GM21381 (cell line): Measurements from ENCODE around the gene AQP6.
"Not testable (repeated sequence)": the region's sequence is repeated elsewhere in the genome, so short reads cannot be mapped to it uniquely, and the experiment has no call there.

Experiments used
- ATAC-seq: cut with Tn5 transposase; IDR thresholded peaks from one replicate; pipeline ENCODE4 v1.9.1; 2021; ENCODE audit warnings: mild to moderate bottlenecking, moderate library complexity; ENCODE audit not compliant: unreplicated experiment

The AQP6 gene

DNA sequence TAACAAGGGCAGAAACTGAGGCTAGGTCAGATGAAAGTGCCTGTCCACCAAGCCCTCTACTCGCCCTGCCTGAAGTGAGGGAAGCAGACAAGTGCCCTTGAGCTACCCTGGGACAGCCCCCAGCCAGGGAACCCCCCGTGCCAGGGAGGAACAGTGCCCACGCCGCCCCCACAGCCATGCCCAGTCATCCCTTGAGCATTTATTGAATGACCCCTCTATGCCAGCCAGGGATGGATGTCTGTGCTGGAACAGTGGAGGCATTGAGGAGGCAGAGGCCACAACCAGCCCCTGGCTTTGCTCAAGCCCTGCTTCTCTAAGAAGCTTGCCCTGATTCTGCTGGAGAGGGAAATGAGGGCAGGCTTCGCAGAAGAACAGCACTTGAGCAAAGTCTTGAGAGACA, 3.7 kb upstream of the AQP6 start:
- ATAC-seq: no peak

DNA sequence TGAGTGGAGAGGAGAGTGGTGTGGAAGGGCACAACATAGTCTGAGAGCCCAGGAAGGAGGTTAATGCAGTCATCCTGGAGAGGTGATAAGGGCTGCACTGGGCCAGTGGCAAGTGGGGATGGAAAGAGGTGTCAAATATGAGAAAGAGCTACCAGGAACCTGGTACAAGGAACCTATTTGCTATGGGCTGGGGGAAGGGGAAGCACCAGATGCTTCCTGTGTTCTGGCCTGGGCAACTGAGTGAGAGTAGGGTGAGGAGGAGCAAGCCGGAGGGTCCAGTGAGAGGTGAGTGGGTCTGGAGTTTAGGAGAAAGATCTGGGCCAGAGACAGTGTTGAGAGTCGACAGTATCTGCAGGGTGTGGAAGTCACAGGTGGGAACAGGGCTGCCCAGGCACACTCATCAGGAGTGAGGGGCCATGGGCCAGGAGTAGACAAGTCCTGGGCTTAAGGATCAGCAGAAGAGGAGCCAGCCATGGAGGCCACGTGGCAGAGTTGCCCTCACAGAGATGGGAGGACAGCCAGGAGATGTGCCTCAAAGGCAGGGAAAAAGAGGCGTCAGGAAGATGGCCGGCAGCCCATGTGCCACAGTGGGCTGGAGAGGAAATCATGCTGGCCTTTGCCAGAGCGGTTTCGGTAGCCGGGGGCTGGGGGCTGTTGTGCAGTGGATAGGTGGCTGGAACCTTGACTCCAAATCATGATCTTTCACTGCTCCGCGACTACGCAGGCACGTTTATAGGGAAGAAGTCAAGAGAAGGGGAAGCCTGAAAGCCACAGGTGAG, 2.9 kb upstream of the AQP6 start:
- no peak for ATAC-seq

DNA sequence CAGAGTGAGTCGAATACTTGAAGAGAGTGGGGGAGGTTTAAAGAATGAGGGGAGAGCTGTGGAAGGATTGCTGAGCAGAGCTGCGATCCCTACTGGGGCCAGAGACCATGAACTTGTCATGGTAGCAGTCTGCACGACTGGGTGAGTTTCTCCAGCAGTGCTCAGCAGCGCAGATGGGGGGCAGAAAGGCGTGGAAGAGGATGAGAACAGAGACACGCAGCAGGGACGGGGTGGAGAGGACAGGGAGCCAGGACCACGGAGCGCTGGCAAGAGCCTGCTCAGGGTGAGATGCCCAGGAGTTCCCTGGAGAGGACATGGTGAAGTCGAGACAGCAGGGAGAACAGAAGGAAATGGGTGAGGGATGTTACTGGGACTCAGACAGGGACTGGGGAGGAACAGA, 2.1 kb upstream of the AQP6 start:
- no peak for ATAC-seq

DNA sequence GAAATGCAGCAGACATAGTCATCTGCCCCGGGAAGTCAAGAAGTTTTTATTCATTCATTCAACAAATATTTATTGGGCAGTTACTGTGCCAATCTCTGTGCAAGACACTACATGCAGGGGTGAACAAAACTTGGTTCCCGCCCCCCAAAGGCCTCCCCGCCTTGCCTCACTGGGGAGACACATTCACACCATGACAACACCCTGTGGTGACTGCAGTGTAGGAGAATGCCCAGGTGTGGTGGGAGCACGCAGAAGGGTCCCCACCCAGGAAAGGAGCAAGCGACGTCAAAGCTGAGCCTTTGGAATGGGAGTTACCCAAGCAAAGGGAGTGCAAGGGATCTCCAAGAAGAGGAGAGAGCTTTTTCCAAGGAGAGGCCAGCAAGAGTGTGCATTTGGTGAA, 1.6 kb upstream of the AQP6 start:
- ATAC-seq: no peak

DNA sequence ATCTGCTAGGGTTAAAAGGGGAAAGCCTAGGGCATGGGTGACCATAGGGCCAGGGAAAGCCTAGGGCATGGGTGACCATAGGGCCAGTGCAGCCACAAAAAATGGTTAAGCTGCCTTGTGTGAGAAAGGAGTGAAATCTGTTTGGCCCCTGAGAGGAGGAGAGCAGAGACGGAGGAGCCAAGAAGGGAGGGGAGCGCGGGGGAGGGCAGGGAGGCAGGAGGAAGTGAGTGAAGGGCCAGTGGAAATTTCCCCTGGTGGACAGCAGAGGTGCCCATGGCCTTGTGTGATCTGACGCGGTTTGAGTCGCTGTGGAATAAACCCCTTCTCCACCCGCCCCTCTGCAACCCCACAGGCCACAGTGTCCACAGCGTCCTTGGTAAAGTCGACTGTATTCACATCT, 618 bp upstream of the AQP6 start:
- no peak for ATAC-seq

DNA sequence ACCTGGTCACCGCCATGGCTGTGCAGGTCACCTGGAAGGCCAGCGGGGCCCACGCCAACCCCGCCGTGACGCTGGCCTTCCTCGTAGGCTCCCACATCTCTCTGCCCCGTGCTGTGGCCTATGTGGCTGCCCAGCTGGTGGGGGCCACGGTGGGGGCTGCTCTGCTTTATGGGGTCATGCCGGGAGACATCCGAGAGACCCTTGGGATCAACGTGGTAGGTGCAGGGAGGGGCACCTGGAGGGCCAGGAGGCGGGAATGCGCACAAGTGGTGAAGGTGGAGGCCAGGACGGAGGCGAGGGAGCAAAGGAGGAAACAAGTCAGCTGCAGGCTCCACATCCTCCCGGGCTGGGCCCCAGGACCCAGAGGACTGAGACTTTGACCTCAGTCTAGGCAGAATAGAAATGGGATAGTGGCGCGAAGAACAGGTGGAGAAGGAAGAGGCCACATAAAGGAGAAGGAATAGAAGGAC, 649 bp downstream of the AQP6 start:
- no peak for ATAC-seq

DNA sequence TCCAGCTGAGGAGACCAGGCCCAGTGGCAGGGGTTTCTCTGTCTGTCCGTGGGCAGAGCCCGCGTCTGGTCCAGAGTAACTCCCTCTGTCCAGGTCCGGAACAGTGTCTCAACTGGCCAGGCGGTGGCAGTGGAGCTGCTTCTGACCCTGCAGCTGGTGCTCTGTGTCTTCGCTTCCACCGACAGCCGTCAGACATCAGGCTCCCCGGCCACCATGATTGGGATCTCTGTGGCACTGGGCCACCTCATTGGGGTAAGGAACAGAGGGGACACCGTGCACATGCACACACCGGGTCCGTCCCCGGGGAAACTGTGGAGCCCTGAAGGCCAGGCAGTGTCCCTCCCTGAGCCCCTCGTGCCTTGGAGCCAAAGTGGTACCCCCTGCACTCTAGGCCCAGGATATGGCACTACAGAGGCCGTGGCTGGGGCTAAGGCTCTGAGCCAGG, 1.5 kb downstream of the AQP6 start:
- ATAC-seq: no peak

DNA sequence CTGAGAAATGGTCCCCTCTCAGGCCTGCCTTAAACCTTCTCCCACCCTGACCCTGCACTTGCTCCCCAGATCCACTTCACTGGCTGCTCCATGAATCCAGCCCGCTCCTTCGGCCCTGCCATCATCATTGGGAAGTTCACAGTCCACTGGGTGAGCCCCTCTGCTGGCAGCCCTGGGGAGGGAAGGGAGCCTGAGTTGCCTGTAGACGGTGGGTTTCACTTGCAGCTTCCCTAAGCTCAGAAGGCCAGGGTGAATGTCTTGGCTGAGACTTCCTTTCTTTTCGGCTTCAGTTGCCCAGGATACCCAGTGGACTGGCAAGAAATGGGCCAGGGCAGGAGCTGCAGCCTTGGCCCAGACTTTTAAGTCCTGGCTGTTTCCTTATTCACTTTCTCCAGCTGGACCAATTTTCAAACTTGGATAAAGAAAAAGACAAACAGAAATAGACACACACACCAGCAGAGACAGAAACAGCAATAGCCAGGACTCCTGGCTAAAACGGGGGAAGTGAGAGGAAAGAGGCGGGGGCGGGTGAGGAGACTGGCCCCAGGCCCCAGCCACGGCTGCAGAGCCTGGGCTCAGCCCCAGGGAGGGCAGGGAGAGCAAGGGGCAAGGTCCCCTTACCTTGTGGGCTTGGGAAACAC, 2.0 kb downstream of the AQP6 start:
- ATAC-seq: no peak

DNA sequence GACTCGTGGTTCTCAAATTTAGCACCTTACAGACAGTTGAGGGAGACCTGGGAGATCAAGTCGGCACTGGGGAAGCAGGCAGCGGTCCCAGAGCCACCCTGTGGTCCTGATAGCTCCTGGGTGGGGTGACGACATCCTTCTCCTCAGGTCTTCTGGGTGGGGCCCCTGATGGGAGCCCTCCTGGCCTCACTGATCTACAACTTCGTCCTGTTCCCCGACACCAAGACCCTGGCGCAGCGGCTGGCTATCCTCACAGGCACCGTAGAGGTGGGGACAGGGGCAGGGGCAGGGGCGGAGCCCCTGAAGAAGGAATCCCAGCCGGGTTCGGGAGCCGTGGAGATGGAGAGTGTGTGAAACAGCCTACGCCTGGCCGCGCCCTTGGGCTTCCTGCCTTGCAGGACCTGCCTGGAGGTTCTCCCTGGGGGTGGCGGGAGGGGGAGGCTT, 2.6 kb downstream of the AQP6 start:
- no peak for ATAC-seq

DNA sequence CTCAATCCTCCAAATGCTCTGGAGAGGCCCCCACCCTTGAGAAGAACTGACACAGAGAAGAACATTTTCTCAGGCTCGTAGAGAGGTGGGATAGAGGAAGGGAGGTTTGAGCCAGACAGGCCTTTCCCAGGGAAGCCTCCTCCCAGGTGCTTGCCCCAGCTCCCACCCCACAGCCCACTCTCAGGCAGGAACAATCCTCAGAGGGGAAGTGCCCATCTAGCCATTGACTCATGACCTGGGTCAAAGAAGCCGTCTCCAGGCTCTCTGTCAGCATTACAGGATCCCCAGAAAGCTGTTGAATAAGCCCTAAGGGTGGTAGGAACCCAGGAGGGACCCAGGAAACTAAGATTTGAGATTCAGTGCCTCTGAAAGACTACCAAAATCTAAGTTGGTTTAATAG, 3.8 kb downstream of the AQP6 start:
- no peak for ATAC-seq

DNA sequence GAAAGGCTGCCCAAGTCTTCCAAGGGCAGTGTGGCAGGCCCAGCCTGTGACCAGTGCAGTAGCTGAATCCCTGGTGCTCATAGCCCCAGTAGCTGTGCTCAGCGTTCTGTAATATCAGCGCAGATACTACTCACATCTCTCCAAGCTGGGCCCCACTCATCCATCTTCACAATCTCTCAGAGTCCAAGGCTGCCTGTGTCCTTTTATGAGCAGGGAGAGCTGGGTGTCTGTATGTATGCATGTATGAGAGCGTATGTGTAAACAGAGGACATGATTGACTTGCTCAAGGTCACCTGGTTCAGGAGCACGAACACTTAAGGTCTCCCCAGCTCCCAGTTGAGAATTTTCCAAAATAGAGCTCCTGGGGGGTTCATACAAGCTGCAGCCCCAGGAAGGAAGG, 5.4 kb downstream of the AQP6 start:
- ATAC-seq: no peak

DNA sequence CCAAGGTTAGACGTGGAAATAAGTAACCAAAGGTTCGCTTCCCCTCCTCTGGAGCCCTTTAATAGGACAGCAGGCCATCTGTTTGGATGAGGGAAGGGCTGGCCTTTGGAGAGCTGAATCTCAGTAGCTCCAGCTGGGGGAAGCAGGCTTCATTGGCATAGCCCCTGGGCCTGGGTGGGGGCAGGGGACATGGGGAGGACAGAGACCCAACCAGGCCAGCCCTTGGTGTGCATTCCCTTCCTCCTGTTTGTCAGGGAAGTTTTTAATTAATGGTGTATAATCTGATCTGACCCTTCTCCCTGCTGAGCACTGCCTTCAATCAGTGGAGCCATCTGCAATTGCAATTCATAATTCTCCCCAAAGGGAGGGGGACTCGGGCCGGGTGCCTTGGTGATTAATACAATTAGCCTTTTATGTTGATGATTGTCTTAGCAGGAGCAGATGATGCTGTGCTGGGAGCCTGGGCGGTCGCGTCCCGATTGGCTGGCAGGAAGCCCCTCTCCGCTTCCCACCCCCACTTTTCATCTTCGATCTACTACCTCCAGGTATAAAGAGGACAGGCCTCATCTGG, 6.4 kb downstream of the AQP6 start:
- no peak for ATAC-seq

DNA sequence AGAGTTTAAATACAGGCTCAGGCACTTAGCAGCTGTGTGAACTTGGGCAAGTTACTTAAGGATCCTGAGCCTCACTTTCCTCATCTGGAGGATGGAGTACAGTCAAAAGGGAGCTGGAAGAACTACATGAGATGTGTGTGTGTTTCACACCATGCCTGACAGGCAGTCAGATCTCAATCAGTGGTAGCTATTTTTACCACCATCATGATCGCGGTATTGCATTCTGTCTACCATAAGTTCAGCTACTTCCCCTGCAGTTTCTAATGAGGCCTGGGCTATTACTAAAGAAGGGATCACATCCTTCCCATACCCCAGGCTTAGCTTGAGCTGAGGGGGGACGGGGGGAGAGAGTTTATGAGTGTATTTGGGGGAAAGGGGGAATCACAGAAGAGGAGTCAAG, 7.0 kb downstream of the AQP6 start:
- no peak for ATAC-seq

DNA sequence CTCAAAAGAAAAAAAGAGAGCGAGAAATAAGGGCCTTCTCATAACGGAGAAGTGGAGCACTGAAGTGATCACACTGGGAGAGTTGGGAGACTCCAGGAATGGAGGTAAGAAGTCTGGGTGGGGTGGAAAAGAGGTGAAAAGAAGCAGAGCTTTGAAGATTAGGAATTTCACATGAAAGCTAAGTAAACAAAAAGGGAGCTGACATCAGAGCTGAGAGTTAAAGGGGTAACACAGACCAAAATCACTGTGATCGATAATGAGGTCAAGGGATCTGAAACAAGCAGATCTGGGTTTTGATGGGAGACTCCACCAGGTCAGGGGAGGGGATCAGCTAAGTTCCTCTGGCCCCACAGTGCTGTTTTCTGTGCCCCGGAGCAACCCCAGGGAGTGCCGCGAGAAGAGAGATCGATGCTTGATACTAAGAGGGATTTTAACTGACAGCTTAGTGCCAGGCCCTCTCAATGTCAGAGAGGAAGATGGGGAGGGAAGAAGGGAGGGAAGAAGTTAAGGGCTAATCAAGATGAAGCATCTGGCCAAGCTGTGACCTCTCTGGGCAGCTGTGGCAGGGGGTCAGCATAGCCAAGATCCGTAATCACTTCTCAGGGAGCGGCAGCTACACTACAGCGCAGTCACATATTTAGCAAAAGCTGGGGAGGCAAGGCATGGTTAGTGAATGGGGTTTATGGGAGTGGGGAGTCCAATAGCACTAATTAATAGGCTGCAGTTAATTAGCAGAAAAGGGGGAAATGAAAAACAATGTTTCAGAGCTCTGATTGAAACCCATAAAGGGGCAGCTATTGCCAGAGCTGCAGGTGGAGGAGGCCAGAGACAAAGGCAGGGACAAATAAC, 8.0 kb downstream of the AQP6 start:
- no peak for ATAC-seq

DNA sequence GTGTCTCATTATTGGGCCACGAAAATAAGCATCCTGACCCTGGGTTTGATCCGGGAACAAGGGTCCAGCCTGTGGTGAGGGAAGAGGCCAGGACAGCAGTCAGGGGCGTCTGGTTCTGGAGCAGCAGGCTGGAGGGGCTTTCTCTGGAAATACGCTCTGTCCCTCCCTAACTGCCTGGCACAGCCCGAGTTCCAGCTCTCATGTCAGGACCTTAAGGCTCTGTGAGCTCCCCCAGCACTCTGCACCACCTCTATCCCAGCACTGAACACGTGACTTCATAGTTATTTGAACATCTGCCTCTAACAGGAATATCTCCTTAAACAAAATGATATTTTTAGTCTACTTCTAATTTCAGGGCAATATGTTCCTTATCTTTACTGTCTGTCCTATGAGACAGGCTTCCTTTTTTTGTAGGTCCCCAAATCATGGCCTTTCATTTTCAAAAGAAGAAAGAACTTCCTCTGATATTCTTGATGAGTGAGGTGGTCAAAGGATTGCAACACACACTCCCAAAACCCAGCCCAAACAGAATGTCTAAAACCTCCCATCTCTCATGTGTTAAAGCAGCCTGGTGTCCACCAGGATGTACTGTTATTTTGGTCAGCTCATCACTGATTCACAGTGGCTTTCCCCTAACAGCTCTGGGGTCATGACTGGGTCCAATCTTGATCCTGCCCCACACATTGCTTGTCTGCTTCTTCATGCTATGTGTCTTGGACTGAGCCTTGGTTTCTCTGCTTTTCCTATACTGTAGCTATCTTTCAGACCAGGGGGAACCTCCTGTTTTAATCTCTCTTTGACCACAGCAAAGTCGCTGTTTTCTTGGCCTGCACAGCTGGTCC, 9.7 kb downstream of the AQP6 start:
- no peak for ATAC-seq

DNA sequence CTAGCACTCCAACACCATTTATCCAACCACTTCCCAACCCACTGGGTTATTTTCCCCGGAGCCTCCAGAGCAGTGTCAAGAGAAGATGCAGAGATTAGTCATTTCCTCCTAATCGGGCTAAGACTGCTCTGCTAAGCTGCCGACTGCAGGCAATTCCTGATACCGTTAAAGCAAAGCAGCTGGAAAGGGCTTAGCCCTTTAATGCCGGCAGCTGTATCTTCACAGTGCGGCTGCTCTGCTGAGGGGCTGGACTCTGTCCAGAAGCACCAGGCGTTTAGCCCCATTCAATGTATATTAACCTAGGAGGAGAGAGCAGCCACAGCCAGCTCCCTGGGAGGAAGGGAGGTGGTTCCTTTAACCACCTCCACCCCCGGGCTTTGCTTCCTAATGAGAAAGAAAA, 11.1 kb downstream of the AQP6 start:
- ATAC-seq: no peak

DNA sequence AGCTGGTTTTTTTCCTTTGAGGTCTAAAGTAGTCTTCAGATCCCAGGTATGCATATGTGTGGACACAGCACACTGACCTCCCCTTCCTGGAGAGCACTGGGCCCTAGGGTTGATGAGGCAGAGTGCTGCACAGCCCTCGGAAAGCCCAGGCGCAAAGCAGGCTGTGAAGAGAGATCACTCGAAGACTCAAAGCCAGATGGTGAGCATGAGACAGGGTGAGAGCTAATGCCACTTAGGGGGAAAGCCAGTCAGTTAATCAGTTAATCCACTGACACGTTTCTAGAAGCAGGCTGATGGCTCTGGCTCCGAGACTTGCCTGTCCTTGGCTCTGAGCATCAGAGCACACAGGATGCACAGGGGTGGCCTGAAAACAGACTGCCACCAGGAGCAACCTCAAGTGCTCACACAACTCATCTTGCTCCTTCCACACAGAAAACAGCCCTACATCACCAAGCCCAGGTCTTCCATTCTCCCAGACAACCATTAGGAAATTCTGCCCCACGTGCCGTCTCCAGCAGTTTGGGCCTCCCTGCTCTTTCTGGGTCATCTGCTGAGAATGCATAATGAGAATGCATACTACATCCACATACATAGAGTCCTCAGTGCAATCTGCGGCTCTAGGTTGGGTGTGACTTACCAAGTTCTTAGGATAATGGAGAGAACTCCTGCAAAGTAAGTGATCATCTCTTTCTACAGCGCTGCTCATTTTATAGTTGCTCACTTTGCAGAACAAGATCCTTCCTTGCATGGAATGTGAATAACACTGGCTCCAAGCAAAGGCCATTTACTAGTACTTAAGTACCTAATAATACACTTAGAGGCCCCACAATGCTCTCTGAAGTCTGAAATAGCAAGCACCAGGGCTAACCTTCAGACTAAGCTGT, 12.0 kb downstream of the AQP6 start:
- ATAC-seq: no peak

DNA sequence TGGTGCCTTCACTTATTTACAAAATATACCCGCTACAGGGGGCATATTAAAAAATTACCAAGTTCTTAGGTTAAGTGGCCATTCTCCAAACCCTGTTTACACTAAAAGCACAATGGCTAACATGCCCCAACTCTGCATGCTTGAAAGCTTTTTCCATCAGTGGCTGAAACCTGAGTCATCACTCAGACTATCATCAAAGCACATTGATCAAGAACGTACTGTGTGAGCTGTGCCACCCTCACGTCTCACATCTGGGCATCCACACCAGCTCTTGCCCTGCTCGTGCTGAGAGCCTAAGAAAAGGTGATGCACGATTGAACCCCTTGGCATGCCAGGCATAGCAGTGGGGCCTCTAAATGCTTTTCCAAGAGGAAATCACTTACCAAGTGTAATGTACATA, 13.2 kb downstream of the AQP6 start:
- no peak for ATAC-seq

DNA sequence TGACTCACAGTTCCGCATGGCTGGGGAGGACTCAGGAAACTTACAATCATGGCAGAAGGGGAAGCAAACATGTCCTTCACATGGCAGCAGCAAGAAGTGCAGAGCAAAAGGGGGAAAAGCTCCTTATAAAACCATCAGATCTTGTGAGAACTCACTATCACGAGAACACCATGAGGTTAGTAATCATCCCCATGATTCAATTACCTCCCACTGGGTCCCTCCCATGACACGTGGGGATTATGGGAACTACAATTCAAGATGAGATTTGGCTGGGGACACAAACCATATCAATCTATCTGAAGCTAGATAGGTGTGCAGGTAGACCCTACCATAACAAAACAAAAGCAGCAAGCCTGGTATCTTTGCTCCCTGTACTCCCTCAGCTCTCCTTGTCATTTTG, 13.7 kb downstream of the AQP6 start:
- not testable (repeated sequence) for ATAC-seq
